HG03457 (cell line): ENCODE data around the gene PRDM11.
A peak's percentile ranks its signal among the peaks of the same experiment; 100 is the strongest.
"Not testable (repeated sequence)": the region's sequence is repeated elsewhere in the genome, so short reads cannot be mapped to it uniquely, and the experiment has no call there.

Experiments used
- ATAC-seq: cut with Tn5 transposase; IDR thresholded peaks from one replicate; pipeline ENCODE4 v1.9.1; 2021; ENCODE audit warnings: moderate number of reproducible peaks; ENCODE audit not compliant: unreplicated experiment

The PRDM11 gene

DNA sequence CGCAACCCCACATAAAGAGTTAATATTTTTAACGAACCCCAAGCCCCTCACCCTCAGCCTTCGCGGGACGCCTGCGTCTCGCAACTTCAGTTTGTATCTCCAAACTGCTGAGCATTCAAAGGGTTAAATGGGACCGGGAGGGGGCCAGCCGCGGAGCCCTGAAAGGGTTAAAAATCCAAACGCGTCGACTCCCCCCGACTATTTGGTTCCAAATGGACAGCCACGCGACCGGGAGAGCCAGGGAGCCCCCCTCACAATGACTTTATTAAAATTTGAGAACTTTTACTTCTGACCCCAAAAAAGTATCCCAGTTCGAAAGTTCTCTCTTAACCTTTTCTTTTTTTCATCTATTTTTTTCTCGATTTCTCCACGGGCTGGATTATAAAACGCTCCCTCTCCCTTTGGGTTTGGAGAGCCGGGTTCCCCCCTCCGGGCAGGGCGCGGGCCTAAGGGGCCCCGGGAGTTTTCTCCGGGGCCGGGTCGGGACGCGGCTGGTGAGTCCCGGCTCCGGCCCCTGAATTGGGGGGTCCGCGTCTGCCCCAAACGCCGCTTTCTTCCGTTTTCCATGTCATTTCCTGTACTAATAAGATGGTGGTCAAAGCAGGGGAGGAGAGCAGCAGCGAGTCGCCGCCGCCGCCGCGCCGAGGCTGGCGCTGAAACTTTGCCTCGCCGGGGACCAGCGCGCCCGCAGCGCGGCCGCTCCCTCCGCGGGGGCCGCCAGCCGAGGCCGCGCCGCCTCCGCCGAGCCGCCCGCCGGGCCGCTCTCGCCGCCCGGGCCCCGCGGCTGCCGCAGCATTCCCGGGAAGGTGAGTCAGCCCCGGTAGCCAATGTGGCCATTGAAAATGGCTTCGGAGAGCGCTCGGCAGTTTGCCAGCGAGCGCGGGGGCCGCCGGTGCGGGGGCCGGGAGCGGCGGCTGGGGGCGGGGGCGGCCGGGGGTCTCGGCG lies at the start of gene PRDM11:
TSS of gene PRDM11 (plus strand) at position 568 of the 945 bp plus-strand sequence. CDS start 35,128 bp downstream, outside the sequence.
- ATAC-seq, result peak; percentile 27

DNA sequence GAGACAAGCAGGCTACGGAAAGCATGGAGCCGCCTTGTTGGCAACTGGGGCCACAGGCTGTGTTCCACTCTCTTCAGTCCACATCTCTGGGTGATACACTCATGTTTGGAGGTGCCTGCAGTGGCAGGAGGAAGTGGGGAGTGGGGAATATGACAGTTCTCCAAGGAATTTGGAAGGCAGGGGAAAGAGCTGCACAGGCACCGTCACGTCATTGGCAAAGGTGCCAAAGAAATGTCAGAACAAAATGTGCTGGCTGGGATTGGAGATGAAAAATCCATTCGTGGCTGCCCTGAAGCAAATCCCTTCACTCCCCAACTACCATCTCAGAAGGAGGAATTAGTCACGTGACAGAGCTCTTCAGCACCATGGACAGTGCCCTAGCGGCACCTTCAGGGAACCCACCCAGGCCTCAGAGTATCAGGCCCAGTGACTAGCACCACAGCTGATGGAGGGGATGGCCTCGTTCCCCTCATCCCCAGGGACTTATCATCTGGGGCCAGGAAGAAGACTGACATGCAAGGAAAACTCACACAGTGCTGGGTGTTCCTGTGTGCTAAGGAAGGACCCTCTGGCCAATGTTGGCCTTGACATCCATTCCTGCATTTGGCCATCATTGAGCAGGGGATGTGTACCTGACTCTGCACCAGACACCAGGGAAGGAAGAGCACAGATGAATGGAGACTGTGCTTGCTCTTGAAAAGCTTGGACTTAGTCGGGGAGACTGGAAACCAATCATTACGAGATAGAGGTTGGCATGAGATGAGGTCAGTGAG lies 48.5 kb upstream of the PRDM11 start:
- ATAC-seq, result no peak

- ATAC-seq, result no peak
Observed at GRCh38 chr11:45098929-45099328, 47.5 kb upstream of the PRDM11 start.

GRCh38 chr11:45100339-45100738 lies 46.1 kb upstream of the PRDM11 start:
- ATAC-seq, result no peak

DNA sequence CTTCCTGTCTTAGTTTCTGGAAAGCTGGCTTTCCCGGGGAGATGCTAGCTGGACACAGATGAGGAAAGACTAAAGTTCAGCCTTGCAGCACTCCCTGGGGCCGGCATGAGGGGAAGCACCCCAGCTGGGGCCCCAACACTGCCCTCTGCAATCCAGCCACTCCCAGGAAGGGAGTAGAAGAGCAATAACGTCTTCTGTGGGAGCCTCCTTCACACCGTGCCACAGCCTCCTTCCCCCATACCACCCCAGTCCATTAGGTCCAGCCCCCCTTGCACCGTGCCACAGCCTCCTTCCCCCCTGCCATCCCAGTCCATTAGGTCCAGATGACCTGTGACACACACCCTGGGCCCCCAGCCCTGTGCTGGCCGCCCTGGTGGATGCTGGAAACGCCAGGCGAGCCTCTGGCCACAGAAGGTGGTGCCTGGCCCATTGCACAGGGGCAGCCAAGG lies 44.1 kb upstream of the PRDM11 start:
- no peak for ATAC-seq

GRCh38 chr11:45102810-45103621 lies 43.4 kb upstream of the PRDM11 start:
- no peak for ATAC-seq

GRCh38 chr11:45104006-45104789 lies 42.2 kb upstream of the PRDM11 start:
- no peak for ATAC-seq

GRCh38 chr11:45104790-45105084 lies 41.7 kb upstream of the PRDM11 start:
- no peak for ATAC-seq

- ATAC-seq, result no peak
Observed at GRCh38 chr11:45105233-45105983, 41.0 kb upstream of the PRDM11 start.

GRCh38 chr11:45105984-45106375 lies 40.5 kb upstream of the PRDM11 start:
- no peak for ATAC-seq

- no peak for ATAC-seq
Observed at GRCh38 chr11:45106440-45106839, 40.0 kb upstream of the PRDM11 start.

DNA sequence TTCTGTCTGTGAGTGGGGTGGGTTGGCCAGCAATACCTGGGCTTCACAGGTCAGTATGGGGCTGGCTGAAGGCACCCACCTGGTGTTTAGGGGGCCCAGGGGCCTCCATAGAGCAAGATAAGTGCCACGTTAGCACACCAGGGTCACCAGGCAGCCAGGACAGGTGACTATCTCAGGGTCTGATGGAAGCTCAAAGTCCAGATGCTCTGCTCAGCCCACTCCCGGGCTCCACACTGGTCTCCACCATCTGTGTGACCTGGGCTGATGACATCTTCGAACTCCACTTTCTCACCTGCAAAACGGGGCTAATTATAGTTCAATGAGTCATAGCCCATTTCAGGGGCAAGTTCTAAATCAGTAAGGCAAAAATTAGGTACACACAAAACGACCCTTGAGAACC lies 39.4 kb upstream of the PRDM11 start:
- no peak for ATAC-seq

- no peak for ATAC-seq
Observed at GRCh38 chr11:45108070-45109064, 38.1 kb upstream of the PRDM11 start.

DNA sequence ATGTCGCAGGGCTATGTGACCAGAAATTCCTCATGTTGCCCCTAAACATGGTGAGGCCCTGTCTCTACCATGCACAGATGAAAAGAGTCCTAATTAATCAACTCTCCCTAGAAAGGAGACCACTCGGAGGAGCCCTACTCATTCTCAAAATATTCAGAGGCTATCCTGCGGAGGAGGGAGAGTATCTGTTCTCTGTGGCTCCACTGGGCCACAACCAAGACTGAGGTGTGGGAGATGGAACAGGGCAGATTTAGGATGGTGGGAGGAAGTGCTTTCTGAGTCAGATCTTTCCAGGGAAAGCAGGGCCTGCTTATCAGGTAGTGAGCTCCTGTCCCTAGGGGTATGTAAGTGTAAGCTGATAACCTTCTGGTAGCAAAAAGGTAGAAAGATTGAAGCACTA lies 37.0 kb upstream of the PRDM11 start:
- no peak for ATAC-seq

GRCh38 chr11:45110562-45110961 lies 35.9 kb upstream of the PRDM11 start:
- ATAC-seq, result no peak

GRCh38 chr11:45113807-45114206 lies 32.6 kb upstream of the PRDM11 start:
- ATAC-seq, result no peak

DNA sequence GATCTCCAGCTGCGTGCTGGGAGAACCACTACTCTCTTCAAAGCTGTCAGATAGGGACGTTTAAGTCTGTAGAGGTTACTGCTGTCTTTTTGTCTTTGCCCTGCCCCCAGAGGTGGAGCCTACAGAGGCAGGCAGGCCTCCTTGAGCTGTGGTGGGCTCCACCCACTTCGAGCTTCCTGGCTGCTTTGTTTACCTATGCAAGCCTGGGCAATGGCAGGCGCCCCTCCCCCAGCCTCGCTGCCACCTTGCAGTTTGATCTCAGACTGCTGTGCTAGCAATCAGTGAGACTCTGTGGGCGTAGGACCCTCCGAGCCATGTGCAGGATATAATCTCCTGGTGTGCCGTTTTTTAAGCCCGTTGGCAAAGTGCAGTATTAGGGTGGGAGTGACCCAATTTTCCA lies 18.6 kb upstream of the PRDM11 start:
- not testable (repeated sequence) for ATAC-seq

DNA sequence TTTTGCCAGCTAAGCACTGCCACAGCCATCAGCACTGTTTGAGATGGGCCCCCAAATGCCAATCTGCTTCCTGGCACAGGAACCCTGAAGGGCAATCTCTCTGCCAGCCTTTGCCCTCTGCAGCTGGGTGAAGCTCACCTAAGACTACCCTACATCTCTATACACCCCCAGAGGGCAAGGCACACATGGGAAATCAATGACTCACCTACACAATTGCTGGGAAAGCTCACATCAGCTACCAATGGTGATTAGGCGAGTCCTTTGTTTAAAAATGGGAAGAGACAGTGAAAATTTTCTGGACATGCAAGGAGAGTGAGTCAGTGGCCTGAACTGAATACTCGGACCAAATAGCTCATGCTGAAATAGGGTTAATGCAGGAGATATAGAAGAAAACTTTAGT lies 12.6 kb upstream of the PRDM11 start:
- no peak for ATAC-seq
